K562 (cell line): ENCODE measurements around the gene MTG1. TPM values are rescaled to one million over a fixed set of nuclear protein-coding genes. Genes with fewer than 3 reads are reported as not detected.
"Not testable (repeated sequence)": the region's sequence is repeated elsewhere in the genome, so short reads cannot be mapped to it uniquely, and the experiment has no call there.

Experiments
- ATAC-seq: fragments of 200-7000 bp; cut with Tn5 transposase; 3 replicates; pipeline ENCODE4 v1.9.1; 2020; ENCODE audit warnings: moderate library complexity
- BruUV-seq: library from RNA; stranded (reverse); fragments of 400-500 nt; replicated peaks from 2 replicates; lab custom pipeline; 2021; lab: Mats Ljungman, UMichigan
- CTCF ChIA-PET: fragments of 300-600 bp; formaldehyde crosslinking; extraction: SDS; loops from one replicate; lab custom pipeline; 2021; ENCODE audit warnings: low intra/inter-chr PET ratio; lab: Yijun Ruan, JAX
- POLR2A ChIA-PET: fragments of 300-600, 350-650 bp; sonication (Branson Sonifier 250); formaldehyde crosslinking; extraction: SDS; loops from one replicate; lab custom pipeline; 2021; ENCODE audit warnings: antibody characterized with exemption, inconsistent platforms; lab: Yijun Ruan, JAX
- DNase-seq, 4 experiments: peaks; one replicate each; pipeline versions ENCODE4 v3.0.0 to v3.0.0-alpha.2; 2011 to 2018; ENCODE audit warnings: low spot score in 3 of 4, mixed read lengths in 3 of 4; ENCODE audit errors: extremely low read depth in 1 of 4
- FAIRE-seq: peaks from 2 replicates; lab custom pipeline; 2011; peaks lifted over from hg19 to GRCh38; lab: Jason Lieb, UNC
- H2AFZ ChIP-seq: 2 replicates; pipeline ENCODE4 v1.6.0; 2011; ENCODE audit warnings: low read depth, low read length, control low read depth, inconsistent platforms
- H3K27ac ChIP-seq: fragments of 200-600 bp; 3 replicates; pipeline ENCODE4 v1.8.0; 2011; ENCODE audit warnings: low read depth, mild to moderate bottlenecking, control low read depth, inconsistent platforms, low read length, moderate library complexity, mixed read lengths; ENCODE audit errors: extremely low read depth
- H3K27me3 ChIP-seq, 2 experiments: fragments of 300-600 bp in 1 of 2; 2 replicates in 1 of 2; 3 replicates in 1 of 2; pipeline versions ENCODE4 v1.6.0 to v1.8.0; 2011; ENCODE audit warnings: inconsistent platforms in 2 of 2, low read length in 2 of 2, mild to moderate bottlenecking in 1 of 2, mixed read lengths in 1 of 2, moderate library complexity in 1 of 2; ENCODE audit not compliant: control insufficient read depth in 2 of 2, insufficient read depth in 2 of 2
- H3K36me3 ChIP-seq: fragments of 300-600 bp; 3 replicates; pipeline ENCODE4 v1.8.0; 2011; ENCODE audit warnings: mild to moderate bottlenecking, low read length, inconsistent platforms; ENCODE audit not compliant: control insufficient read depth, insufficient read depth
- H3K4me1 ChIP-seq, 2 experiments: fragments of 200-600 bp in 1 of 2; replicated peaks in 1 of 2; 2 replicates in 1 of 2; 3 replicates in 1 of 2; pipeline versions ENCODE4 v1.5.1 to v1.8.0; 2011; ENCODE audit warnings: inconsistent platforms in 2 of 2, low read length in 2 of 2, mild to moderate bottlenecking in 1 of 2, mixed read lengths in 1 of 2, moderate library complexity in 1 of 2; ENCODE audit not compliant: control insufficient read depth in 2 of 2, insufficient read depth in 2 of 2
- H3K4me2 ChIP-seq: 2 replicates; pipeline ENCODE4 v1.6.1; 2011; ENCODE audit warnings: low read length, control low read depth, inconsistent platforms, mixed read lengths; ENCODE audit not compliant: insufficient read depth
- H3K4me3 ChIP-seq: fragments of 200-600 bp; sonication (generic), shearing (Covaris generic); 2 replicates; pipeline ENCODE4 v1.5.1; 2016; ENCODE audit warnings: control low read depth, inconsistent platforms
- H3K79me2 ChIP-seq: fragments of 200-600 bp; 3 replicates; pipeline ENCODE4 v1.8.0; 2011; ENCODE audit warnings: low read length, inconsistent platforms; ENCODE audit not compliant: control insufficient read depth, insufficient read depth
- H3K9ac ChIP-seq, 2 experiments: 2 replicates each; pipeline versions ENCODE4 v1.6.0 to v1.6.1; 2011; ENCODE audit warnings: low read depth in 2 of 2, low read length in 2 of 2, control low read depth in 1 of 2, inconsistent platforms in 1 of 2, mild to moderate bottlenecking in 1 of 2, mixed read lengths in 1 of 2; ENCODE audit not compliant: insufficient read depth in 1 of 2
- H3K9me1 ChIP-seq: one replicate; pipeline ENCODE4 v1.6.0; 2011; ENCODE audit warnings: inconsistent platforms, mild to moderate bottlenecking, low read length, moderate library complexity; ENCODE audit not compliant: control insufficient read depth, insufficient read depth
- H3K9me3 ChIP-seq: replicated peaks from 2 replicates; pipeline ENCODE4 v1.5.1; 2011; ENCODE audit warnings: low read depth, low read length, inconsistent platforms; ENCODE audit not compliant: control insufficient read depth, insufficient read depth
- H4K20me1 ChIP-seq: replicated peaks from 2 replicates; pipeline ENCODE4 v1.6.1; 2011; ENCODE audit warnings: low read length, inconsistent platforms, mixed read lengths; ENCODE audit not compliant: control insufficient read depth, insufficient read depth
- BRF1 ChIP-seq: IDR thresholded peaks from 3 replicates; pipeline ENCODE4 v1.6.1; 2011; ENCODE audit warnings: borderline replicate concordance, mild to moderate bottlenecking; ENCODE audit not compliant: insufficient read length; ENCODE audit errors: extremely low read depth
- CBX3 ChIP-seq, 2 experiments: IDR thresholded peaks; 1 replicate in 1 of 2; 2 replicates in 1 of 2; pipeline ENCODE4 v1.6.1; 2012; ENCODE audit warnings: inconsistent platforms in 2 of 2, low read length in 2 of 2, borderline replicate concordance in 1 of 2, control low read depth in 1 of 2
- HLTF ChIP-seq: fragments of 450-650 bp; IDR thresholded peaks from 2 replicates; pipeline ENCODE4 v1.6.1; 2016
- MECOM ChIP-seq: fragments of 250-450 bp; sonication (Bioruptor Pico); IDR thresholded peaks from 2 replicates; pipeline ENCODE4 v1.8.0; 2022; ENCODE audit warnings: inconsistent platforms
- MTA2 ChIP-seq: fragments of 450-650 bp; IDR thresholded peaks from 2 replicates; pipeline ENCODE4 v1.6.1; 2016; ENCODE audit warnings: low read depth
- POLR2G ChIP-seq: fragments of 200-400 bp; formaldehyde crosslinking; IDR thresholded peaks from 2 replicates; pipeline ENCODE4 v1.6.1; 2017; ENCODE audit warnings: low read depth, mild to moderate bottlenecking, antibody characterized with exemption, low read length, moderate library complexity
- RBFOX2 ChIP-seq: fragments of 200-400 bp; formaldehyde crosslinking; IDR thresholded peaks from 2 replicates; pipeline ENCODE4 v1.6.1; 2017; ENCODE audit warnings: low read depth, mild to moderate bottlenecking, low read length, moderate library complexity
- ZKSCAN1 ChIP-seq: fragments of 150-350 bp; IDR thresholded peaks from 2 replicates; pipeline ENCODE4 v1.6.1; 2016; ENCODE audit warnings: low read depth, low read length
- WGBS: fragments of 100-300 bp; shearing (Covaris generic); methylation state at CpG from one replicate; pipeline ENCODE4 v1.1.6; 2016; ENCODE audit warnings: low coverage, mixed read lengths; ENCODE audit not compliant: insufficient coverage; ENCODE audit errors: missing lambda C conversion rate; 5-methylcytosine and 5-hydroxymethylcytosine counted together
- in situ Hi-C: fragments of 300-500 bp; cut with MboI; formaldehyde crosslinking; loops from 4 replicates; pipeline ENCODE4 v1.15.0; 2018; ENCODE audit warnings: inconsistent platforms, mixed read lengths
- intact Hi-C: fragments of 100-400 bp; cut with micrococcal nuclease; formaldehyde crosslinking; loops from 2 replicates; pipeline ENCODE4 v1.14.2; 2022
- polyA plus RNA-seq, 8 experiments: library from polyadenylated mRNA; depleted of rRNA in 4 of 8; stranded (reverse) in 5 of 8; unstranded in 3 of 8; fragments of >200 nt; fragmentation: Nextera tagmentation in 2 of 8; fragmentation: Illumina TruSeq in 1 of 8; extraction: Ambion mirVana in 2 of 8; extraction: Trizol in 1 of 8; gene quantifications; 2 replicates each; pipeline versions ENCODE4 v1.2.1 to v1.2.3, GENCODE V29; 2011 to 2014; ENCODE audit warnings: inconsistent platforms in 1 of 8, missing spikeins in 1 of 8
- total RNA-seq, 7 experiments: library from RNA; depleted of rRNA in 6 of 7; stranded (reverse); fragments of >200 nt in 6 of 7; fragmentation: Illumina TruSeq in 2 of 7; extraction: Trizol in 2 of 7; gene quantifications; 2 replicates each; pipeline versions ENCODE4 v1.2.1 to v1.2.3, GENCODE V29; 2011 to 2021; ENCODE audit warnings: low replicate concordance in 1 of 7

MTG1 gene
- total and polyA plus RNA-seq, 9 of the 15 experiments (the other 6 are each of a cell fraction or from before 2014, with no cell fraction given) = 2.8 to 28.2 (median 15.4) TPM

- TF ChIP-seq HLTF (no peak), CBX3 (IDR thresholded peaks at IDR 0.05; ENCODE audit: borderline replicate concordance in 1 of 2, low read length in 2 of 2) (0 out of 3 replicates have a peak, but pooled peaks of 1 of the 2 experiments have one; percentile 27)
Measured at GRCh38 chr10:133412381-133412711, 18.4 kb downstream of the MTG1 start (continued).

GRCh38 chr10:133414401-133414800 lies 20.4 kb downstream of the MTG1 start:
- H3K4me1 ChIP-seq, POLR2A ChIA-PET, in situ Hi-C loops, H3K9me1 ChIP-seq, H3K79me2 ChIP-seq, H3K4me2 ChIP-seq, FAIRE-seq, H2AFZ ChIP-seq, CTCF ChIA-PET, intact Hi-C loops, H3K9ac ChIP-seq, H3K27ac ChIP-seq, H3K9me3 ChIP-seq, BruUV-seq, ATAC-seq, H3K4me3 ChIP-seq, DNase-seq, H4K20me1 ChIP-seq, H3K27me3 ChIP-seq: not testable (repeated sequence)
- no CpG with 5 or more reads among the region's 23 CpGs for WGBS
- H3K36me3 ChIP-seq = peaks cover 28% of the 10 kb centered on the region; the same call in 1 of the 3 replicates

- Histone ChIP-seq H3K36me3 (peaks cover 15% of the 10 kb centered on the region; the same call in 1 of the 3 replicates), H3K4me1 (no peaks in the 10 kb centered on the region), H4K20me1 (no peaks in the 10 kb centered on the region), H3K4me3 (no peak overlapping the region), H3K9me1 (no peaks in the 10 kb centered on the region), H3K9me3 (peaks cover 3% of the 10 kb centered on the region; the same call in 1 of the 2 replicates), H3K79me2 (no peaks in the 10 kb centered on the region), H3K9ac (no peak overlapping the region), H3K27ac (no peak overlapping the region), H3K27me3 (no peaks in the 10 kb centered on the region), H2AFZ (no peak overlapping the region), H3K4me2 (no peak overlapping the region)
- FAIRE-seq (no peak), DNase-seq (no peak), ATAC-seq (no peak)
- peak; percentile 38; the same call in 1 of the 2 replicates for TF ChIP-seq POLR2G
- 0 out of 2 replicates have a peak, but pooled peaks have one; percentile 22 for TF ChIP-seq RBFOX2
- TF ChIP-seq MECOM (CRISPR knock-in tag) = no peak
- no peak for TF ChIP-seq ZKSCAN1
- TF ChIP-seq BRF1 = no peak
- no peak for TF ChIP-seq MTA2
- in situ Hi-C loops = no loop called here
- POLR2A ChIA-PET = no interaction called here
- CTCF ChIA-PET = no interaction called here
- WGBS = 96% methylated on average over 4 of the region's 25 CpGs
- no TSS peak for BruUV-seq
- intact Hi-C loops = no loop called here
Measured at GRCh38 chr10:133415752-133416151, 21.8 kb downstream of the MTG1 start.
